22Rv1 (cell line): ENCODE data around the gene MAPK11.

Source experiments
- CTCF ChIP-seq: fragments of 450-650 bp; IDR thresholded peaks from 2 replicates; pipeline ENCODE4 v1.5.1; 2017; ENCODE audit warnings: mild to moderate bottlenecking
- ZFX ChIP-seq: fragments of 450-650 bp; IDR thresholded peaks from 2 replicates; pipeline ENCODE4 v1.6.1; 2017; ENCODE audit warnings: antibody characterized with exemption, borderline replicate concordance

DNA sequence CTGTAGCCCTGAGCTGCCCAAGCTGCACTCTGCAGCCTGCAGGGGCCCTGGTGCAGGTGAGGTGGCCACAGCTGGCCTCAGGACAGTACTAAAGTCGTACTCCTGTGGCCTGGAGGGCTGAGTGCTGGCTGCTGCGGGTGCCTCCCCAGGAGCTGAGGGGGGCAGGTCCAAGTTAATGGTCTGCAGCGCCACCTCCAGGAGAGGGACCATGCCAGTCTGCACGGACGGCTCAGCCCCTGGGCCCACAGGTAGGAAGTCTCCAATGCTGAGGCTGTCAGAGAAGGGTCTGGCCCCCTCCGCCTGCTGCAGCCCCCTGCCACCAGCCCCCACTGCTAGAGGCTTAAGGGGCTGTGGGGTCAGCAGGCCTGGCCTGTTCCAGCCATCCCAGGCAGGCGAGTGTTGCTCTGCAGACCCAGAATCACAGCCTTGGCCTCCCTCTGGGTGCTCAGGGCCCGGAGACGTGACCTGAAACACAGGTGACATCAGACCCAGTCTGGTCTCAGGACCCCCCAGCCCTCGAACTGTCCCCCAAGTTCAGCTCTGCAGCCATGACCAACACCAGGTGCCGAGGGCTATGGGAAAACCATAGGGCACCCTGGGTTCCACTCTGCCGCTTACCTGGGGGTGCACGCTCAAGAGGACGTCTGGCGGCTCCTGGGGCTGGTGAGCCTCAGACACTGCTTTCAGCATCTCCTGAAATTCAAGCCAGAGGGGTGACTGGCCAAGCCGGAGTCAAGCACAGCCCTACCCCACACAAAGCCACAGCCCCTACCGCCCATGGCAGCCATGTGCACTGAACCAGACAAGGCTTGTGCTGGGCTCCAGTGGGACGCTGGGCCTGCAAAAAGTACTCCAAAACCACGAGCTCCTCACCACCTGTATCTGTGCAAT, 48.5 kb downstream of the MAPK11 start:
- TF ChIP-seq CTCF (peak; percentile 27; the same call in 1 of the 2 replicates), ZFX (no peak)
